ENCODE data around the gene BTBD10. TPM values are rescaled to one million over a fixed set of nuclear protein-coding genes. Genes with fewer than 3 reads are reported as not detected.

BTBD10 gene
- total and polyA plus RNA-seq, 2 of the 13 experiments (the other 11 are each of a cell fraction or from before 2014, with no cell fraction given) = 9.8 to 26.6 TPM

- TF ChIP-seq, protein P1, sequence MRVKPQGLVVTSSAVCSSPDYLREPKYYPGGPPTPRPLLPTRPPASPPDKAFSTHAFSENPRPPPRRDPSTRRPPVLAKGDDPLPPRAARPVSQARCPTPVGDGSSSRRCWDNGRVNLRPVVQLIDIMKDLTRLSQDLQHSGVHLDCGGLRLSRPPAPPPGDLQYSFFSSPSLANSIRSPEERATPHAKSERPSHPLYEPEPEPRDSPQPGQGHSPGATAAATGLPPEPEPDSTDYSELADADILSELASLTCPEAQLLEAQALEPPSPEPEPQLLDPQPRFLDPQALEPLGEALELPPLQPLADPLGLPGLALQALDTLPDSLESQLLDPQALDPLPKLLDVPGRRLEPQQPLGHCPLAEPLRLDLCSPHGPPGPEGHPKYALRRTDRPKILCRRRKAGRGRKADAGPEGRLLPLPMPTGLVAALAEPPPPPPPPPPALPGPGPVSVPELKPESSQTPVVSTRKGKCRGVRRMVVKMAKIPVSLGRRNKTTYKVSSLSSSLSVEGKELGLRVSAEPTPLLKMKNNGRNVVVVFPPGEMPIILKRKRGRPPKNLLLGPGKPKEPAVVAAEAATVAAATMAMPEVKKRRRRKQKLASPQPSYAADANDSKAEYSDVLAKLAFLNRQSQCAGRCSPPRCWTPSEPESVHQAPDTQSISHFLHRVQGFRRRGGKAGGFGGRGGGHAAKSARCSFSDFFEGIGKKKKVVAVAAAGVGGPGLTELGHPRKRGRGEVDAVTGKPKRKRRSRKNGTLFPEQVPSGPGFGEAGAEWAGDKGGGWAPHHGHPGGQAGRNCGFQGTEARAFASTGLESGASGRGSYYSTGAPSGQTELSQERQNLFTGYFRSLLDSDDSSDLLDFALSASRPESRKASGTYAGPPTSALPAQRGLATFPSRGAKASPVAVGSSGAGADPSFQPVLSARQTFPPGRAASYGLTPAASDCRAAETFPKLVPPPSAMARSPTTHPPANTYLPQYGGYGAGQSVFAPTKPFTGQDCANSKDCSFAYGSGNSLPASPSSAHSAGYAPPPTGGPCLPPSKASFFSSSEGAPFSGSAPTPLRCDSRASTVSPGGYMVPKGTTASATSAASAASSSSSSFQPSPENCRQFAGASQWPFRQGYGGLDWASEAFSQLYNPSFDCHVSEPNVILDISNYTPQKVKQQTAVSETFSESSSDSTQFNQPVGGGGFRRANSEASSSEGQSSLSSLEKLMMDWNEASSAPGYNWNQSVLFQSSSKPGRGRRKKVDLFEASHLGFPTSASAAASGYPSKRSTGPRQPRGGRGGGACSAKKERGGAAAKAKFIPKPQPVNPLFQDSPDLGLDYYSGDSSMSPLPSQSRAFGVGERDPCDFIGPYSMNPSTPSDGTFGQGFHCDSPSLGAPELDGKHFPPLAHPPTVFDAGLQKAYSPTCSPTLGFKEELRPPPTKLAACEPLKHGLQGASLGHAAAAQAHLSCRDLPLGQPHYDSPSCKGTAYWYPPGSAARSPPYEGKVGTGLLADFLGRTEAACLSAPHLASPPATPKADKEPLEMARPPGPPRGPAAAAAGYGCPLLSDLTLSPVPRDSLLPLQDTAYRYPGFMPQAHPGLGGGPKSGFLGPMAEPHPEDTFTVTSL (CRISPR knock-in tag; IDR thresholded peaks at IDR 0.05; ENCODE audit: borderline replicate concordance) = no peak
- TF ChIP-seq ZSCAN12 (CRISPR knock-in tag; IDR thresholded peaks at IDR 0.05) (no peak), KMT2A (CRISPR knock-in tag; IDR thresholded peaks at IDR 0.05) (no peak), STAG1 (CRISPR knock-in tag; IDR thresholded peaks at IDR 0.05) (peak; percentile 23; the same call in 1 of the 2 replicates)
- TF ChIP-seq, protein P2, sequence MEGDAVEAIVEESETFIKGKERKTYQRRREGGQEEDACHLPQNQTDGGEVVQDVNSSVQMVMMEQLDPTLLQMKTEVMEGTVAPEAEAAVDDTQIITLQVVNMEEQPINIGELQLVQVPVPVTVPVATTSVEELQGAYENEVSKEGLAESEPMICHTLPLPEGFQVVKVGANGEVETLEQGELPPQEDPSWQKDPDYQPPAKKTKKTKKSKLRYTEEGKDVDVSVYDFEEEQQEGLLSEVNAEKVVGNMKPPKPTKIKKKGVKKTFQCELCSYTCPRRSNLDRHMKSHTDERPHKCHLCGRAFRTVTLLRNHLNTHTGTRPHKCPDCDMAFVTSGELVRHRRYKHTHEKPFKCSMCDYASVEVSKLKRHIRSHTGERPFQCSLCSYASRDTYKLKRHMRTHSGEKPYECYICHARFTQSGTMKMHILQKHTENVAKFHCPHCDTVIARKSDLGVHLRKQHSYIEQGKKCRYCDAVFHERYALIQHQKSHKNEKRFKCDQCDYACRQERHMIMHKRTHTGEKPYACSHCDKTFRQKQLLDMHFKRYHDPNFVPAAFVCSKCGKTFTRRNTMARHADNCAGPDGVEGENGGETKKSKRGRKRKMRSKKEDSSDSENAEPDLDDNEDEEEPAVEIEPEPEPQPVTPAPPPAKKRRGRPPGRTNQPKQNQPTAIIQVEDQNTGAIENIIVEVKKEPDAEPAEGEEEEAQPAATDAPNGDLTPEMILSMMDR (CRISPR knock-in tag; IDR thresholded peaks at IDR 0.05) = peak; percentile 55
- TF ChIP-seq, protein P3, sequence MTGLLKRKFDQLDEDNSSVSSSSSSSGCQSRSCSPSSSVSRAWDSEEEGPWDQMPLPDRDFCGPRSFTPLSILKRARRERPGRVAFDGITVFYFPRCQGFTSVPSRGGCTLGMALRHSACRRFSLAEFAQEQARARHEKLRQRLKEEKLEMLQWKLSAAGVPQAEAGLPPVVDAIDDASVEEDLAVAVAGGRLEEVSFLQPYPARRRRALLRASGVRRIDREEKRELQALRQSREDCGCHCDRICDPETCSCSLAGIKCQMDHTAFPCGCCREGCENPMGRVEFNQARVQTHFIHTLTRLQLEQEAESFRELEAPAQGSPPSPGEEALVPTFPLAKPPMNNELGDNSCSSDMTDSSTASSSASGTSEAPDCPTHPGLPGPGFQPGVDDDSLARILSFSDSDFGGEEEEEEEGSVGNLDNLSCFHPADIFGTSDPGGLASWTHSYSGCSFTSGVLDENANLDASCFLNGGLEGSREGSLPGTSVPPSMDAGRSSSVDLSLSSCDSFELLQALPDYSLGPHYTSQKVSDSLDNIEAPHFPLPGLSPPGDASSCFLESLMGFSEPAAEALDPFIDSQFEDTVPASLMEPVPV (CRISPR knock-in tag; IDR thresholded peaks at IDR 0.05) = no peak
- TF ChIP-seq, protein P4, sequence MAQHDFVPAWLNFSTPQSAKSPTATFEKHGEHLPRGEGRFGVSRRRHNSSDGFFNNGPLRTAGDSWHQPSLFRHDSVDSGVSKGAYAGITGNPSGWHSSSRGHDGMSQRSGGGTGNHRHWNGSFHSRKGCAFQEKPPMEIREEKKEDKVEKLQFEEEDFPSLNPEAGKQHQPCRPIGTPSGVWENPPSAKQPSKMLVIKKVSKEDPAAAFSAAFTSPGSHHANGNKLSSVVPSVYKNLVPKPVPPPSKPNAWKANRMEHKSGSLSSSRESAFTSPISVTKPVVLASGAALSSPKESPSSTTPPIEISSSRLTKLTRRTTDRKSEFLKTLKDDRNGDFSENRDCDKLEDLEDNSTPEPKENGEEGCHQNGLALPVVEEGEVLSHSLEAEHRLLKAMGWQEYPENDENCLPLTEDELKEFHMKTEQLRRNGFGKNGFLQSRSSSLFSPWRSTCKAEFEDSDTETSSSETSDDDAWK (CRISPR knock-in tag; IDR thresholded peaks at IDR 0.05) = no peak
- TF ChIP-seq, protein P5, sequence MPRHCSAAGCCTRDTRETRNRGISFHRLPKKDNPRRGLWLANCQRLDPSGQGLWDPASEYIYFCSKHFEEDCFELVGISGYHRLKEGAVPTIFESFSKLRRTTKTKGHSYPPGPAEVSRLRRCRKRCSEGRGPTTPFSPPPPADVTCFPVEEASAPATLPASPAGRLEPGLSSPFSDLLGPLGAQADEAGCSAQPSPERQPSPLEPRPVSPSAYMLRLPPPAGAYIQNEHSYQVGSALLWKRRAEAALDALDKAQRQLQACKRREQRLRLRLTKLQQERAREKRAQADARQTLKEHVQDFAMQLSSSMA (CRISPR knock-in tag; IDR thresholded peaks at IDR 0.05) = no peak
Observed at GRCh38 chr11:13354335-13354734, 108.7 kb downstream of the BTBD10 start (continued).

Measured in HepG2 (cell line).